GM12878 (cell line): Measurements from ENCODE around the gene MRTFA.

Experiments
- KLF5 ChIP-seq: fragments of 450-650 bp; IDR thresholded peaks from 2 replicates; pipeline ENCODE4 v1.6.1; 2014; ENCODE audit warnings: mild to moderate bottlenecking; ENCODE audit not compliant: partially characterized antibody
- NBN ChIP-seq: fragments of 450-650 bp; IDR thresholded peaks from 2 replicates; pipeline ENCODE4 v1.6.1; 2016
- NR2F1 ChIP-seq: fragments of 450-650 bp; conservative IDR thresholded peaks from 2 replicates; pipeline ENCODE4 v1.6.1; 2017; ENCODE audit warnings: mild to moderate bottlenecking
- RAD21 ChIP-seq: IDR thresholded peaks from 2 replicates; pipeline ENCODE4 v1.6.1; 2011; ENCODE audit warnings: mild to moderate bottlenecking, low read depth, low read length, moderate library complexity; ENCODE audit not compliant: insufficient read depth
- ZNF217 ChIP-seq: fragments of 450-650 bp; IDR thresholded peaks from 2 replicates; pipeline ENCODE4 v1.6.1; 2017; ENCODE audit warnings: antibody characterized with exemption, mild to moderate bottlenecking

DNA sequence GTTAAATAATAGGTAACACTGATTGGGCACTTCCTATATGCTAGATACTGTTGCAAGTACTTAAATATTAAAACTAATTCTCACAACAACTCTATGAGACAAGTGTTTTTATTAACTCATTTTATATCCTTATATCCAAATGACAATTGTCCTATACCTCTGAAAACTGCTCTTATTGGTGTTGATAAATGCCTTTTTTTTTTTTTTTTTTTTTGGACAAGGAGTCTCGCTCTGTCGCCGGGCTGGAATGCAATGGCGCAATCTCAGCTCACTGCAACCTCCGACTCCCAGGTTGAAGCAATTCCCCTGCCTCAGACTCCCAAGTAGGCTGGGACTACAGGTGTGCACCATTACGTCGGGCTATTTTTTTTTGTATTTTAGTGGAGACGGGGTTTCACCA lies 41.6 kb downstream of the MRTFA start:
- TF ChIP-seq NBN (no peak), NR2F1 (no peak), ZNF217 (no peak), RAD21 (no peak), KLF5 (no peak)
